Subcutaneous adipose tissue (tissue), 4 donors: ENCODE results near the gene IFT57. TPM values are rescaled to one million over a fixed set of nuclear protein-coding genes. Genes with fewer than 3 reads are reported as not detected.

Source experiments
- CTCF ChIP-seq: fragments of 450-650 bp; IDR thresholded peaks from one replicate; pipeline ENCODE4 v1.5.1; 2016; ENCODE audit warnings: low read depth, mild to moderate bottlenecking, control low read depth, antibody characterized with exemption, moderate library complexity
- total RNA-seq, 4 donors: library from RNA; depleted of rRNA; stranded (reverse); fragments of >200 nt; gene quantifications; one replicate each; pipeline ENCODE4 v1.1.0, GENCODE V29; 2016

Gene IFT57
- 10 to 100 TPM; 24.3 to 53.3 (median 34.4) TPM for total RNA-seq

- TF ChIP-seq CTCF = no peak
Observed at GRCh38 chr3:108221911-108222852, at the start of gene IFT57. IFT57 (minus strand) TSS chr3:108222424; CDS start chr3:108222322, 102 bp downstream.

- TF ChIP-seq CTCF = no peak
Observed at GRCh38 chr3:108271626-108272025, 49.4 kb upstream of the IFT57 start.

GRCh38 chr3:108255131-108255530 is 32.9 kb upstream of the IFT57 start:
- no peak for TF ChIP-seq CTCF

- TF ChIP-seq CTCF = no peak
Observed at GRCh38 chr3:108251844-108252243, 29.6 kb upstream of the IFT57 start.

- TF ChIP-seq CTCF = no peak
Observed at GRCh38 chr3:108251265-108251664, 29.0 kb upstream of the IFT57 start.

- TF ChIP-seq CTCF = no peak
Observed at GRCh38 chr3:108250626-108251025, 28.4 kb upstream of the IFT57 start.

GRCh38 chr3:108243243-108243642 is 21.0 kb upstream of the IFT57 start:
- TF ChIP-seq CTCF = no peak
